Gastroesophageal sphincter (tissue), 3 donors: Measurements from ENCODE around the gene BDH2.

Experiments used
- CTCF ChIP-seq, 4 experiments: fragments of 200-600 bp in 2 of 4; fragments of 450-650 bp in 2 of 4; sonication (generic) in 1 of 4; IDR thresholded peaks; one replicate each; pipeline ENCODE4 v1.5.1; 2017 to 2019; ENCODE audit warnings: antibody characterized with exemption in 4 of 4, mild to moderate bottlenecking in 2 of 4, moderate library complexity in 2 of 4
- EP300 ChIP-seq: sonication (generic); formaldehyde crosslinking; IDR thresholded peaks from one replicate; pipeline ENCODE4 v1.6.1; 2017; ENCODE audit warnings: antibody characterized with exemption, mild to moderate bottlenecking
- POLR2A ChIP-seq, 2 donors: fragments of 450-650 bp; IDR thresholded peaks; one replicate each; pipeline ENCODE4 v1.6.1; 2017; ENCODE audit warnings: antibody characterized with exemption in 2 of 2, mild to moderate bottlenecking in 2 of 2, moderate library complexity in 1 of 2
- POLR2AphosphoS5 ChIP-seq: sonication (generic); formaldehyde crosslinking; IDR thresholded peaks from one replicate; pipeline ENCODE4 v1.6.1; 2017; ENCODE audit warnings: antibody characterized with exemption

- TF ChIP-seq CTCF (IDR thresholded peaks at IDR 0.05) (no peak), POLR2AphosphoS5 (no peak), EP300 (no peak), POLR2A (IDR thresholded peaks at IDR 0.05) (no peak)
Measured at GRCh38 chr4:103067841-103068547, 31.6 kb downstream of the BDH2 start.
